Breast epithelium (tissue), 3 donors: Measurements from ENCODE around the gene KIT.

Experiments
- POLR2A ChIP-seq: fragments of 450-650 bp; IDR thresholded peaks from one replicate; pipeline ENCODE4 v1.6.1; 2016; ENCODE audit warnings: antibody characterized with exemption, mild to moderate bottlenecking, moderate library complexity
- TF ChIP-seq, protein P1 (sequence below), 3 donors: fragments of 450-650 bp; IDR thresholded peaks; one replicate each; pipeline ENCODE4 v1.5.1; 2016 to 2017; ENCODE audit warnings: antibody characterized with exemption in 3 of 3, mild to moderate bottlenecking in 3 of 3, moderate library complexity in 3 of 3

DNA sequence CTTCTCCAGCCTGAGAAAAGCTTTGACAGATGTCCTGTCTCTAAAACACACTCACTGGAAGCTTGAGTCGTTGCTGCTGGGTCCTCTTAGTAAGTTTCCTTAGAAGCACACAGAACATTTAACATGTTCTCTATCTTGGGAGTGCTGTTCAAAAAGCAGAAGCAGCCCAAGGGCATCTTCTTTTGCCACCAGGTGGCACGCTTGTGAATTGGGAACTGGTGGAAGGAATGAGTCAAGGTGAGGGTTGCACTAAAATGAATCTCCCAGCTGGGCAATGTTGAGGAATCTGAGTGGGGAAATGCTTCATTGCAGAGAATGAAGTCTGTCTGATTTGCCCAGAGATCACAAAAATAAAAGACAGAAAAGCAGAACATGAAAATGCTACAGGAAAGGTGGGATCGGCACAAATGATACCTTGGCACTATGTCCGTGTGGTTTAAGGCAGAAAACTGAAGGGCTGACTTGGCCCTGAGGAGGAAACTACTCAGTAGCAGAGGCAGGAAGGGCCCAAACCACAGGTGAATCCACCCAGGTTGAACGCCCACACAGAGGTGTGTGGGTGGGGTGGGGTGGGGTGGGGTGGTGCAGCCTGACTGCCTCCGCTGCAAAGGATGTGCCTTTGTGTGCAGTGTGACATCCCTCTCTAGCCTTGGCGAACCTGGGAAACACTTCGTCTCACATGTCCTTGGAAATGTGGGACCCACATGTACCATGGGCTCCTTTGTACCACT is 26.0 kb downstream of the KIT start:
- TF ChIP-seq, protein P1, sequence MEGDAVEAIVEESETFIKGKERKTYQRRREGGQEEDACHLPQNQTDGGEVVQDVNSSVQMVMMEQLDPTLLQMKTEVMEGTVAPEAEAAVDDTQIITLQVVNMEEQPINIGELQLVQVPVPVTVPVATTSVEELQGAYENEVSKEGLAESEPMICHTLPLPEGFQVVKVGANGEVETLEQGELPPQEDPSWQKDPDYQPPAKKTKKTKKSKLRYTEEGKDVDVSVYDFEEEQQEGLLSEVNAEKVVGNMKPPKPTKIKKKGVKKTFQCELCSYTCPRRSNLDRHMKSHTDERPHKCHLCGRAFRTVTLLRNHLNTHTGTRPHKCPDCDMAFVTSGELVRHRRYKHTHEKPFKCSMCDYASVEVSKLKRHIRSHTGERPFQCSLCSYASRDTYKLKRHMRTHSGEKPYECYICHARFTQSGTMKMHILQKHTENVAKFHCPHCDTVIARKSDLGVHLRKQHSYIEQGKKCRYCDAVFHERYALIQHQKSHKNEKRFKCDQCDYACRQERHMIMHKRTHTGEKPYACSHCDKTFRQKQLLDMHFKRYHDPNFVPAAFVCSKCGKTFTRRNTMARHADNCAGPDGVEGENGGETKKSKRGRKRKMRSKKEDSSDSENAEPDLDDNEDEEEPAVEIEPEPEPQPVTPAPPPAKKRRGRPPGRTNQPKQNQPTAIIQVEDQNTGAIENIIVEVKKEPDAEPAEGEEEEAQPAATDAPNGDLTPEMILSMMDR (IDR thresholded peaks at IDR 0.05) = no peak
- no peak for TF ChIP-seq POLR2A
